GM12801 (cell line): ENCODE data around the gene NUDT16L1.

Experiments used
- CTCF ChIP-seq: IDR thresholded peaks from one replicate; pipeline ENCODE4 v1.5.1; 2011; ENCODE audit warnings: control low read depth; ENCODE audit not compliant: insufficient read length; ENCODE audit errors: extremely low read depth

The NUDT16L1 gene

GRCh38 chr16:4700997-4701743, 7.8 kb downstream of the NUDT16L1 start:
- no peak for TF ChIP-seq CTCF

GRCh38 chr16:4701791-4702465, 8.6 kb downstream of the NUDT16L1 start:
- TF ChIP-seq CTCF = no peak

- TF ChIP-seq CTCF = no peak
Measured at GRCh38 chr16:4702466-4702808, 9.1 kb downstream of the NUDT16L1 start.

- TF ChIP-seq CTCF = no peak
Measured at GRCh38 chr16:4703906-4704305, 10.5 kb downstream of the NUDT16L1 start.

- TF ChIP-seq CTCF = no peak
Measured at GRCh38 chr16:4704491-4704890, 11.1 kb downstream of the NUDT16L1 start.

GRCh38 chr16:4704913-4705312, 11.6 kb downstream of the NUDT16L1 start:
- no peak for TF ChIP-seq CTCF

- no peak for TF ChIP-seq CTCF
Measured at GRCh38 chr16:4706871-4707270, 13.5 kb downstream of the NUDT16L1 start.
